ENCODE results near the gene SLC29A1.
"Not testable (repeated sequence)": the region's sequence is repeated elsewhere in the genome, so short reads cannot be mapped to it uniquely, and the experiment has no call there.

SLC29A1 gene

GRCh38 chr6:44224029-44224964 is 902 bp downstream of the SLC29A1 start:
- DNase-seq: peak; percentile 42

GRCh38 chr6:44224965-44225305 is 1.5 kb downstream of the SLC29A1 start:
- no peak for DNase-seq

- DNase-seq: no peak
Measured at GRCh38 chr6:44225579-44226325, 2.4 kb downstream of the SLC29A1 start.

DNA sequence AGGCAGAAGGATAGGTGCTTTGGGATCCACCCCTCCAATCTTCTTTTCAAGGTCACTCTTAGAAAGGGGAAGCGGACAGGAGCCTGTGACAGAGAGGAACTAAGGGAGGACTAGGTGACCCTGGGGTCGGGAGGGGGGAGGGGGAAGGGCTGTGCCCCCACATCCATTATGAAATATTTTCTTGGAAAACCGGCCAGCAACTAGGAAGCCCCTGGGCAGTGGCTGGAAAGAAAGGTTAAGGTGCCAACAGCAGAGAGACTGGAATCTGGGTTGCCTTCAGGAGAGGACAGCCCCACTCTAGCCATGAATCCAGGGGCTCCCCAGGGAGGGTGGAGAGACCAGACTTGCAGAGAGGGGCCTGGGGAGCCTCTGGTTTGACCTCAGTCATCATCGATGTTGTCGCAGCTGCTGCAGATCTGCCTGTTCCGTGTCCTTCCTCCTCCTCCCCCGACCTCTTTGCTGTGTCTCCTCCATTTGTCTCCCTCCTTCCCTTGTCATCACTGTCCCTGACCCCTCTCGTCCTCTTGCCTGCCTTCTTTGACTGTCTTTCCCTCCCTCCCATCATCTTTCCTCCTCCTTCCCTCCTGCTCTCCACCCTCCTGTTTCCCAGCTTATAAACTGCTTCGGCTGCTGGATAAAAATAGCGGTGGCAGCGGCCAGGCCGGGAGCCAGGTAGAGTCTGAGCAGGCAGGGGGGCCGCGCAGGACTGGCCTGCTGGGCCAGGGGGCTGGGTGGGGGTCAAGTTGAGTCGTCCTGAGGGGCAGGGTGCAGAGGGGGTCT is 3.2 kb downstream of the SLC29A1 start:
- no peak for DNase-seq

- DNase-seq: no peak
Measured at GRCh38 chr6:44227148-44227793, 3.9 kb downstream of the SLC29A1 start.

DNA sequence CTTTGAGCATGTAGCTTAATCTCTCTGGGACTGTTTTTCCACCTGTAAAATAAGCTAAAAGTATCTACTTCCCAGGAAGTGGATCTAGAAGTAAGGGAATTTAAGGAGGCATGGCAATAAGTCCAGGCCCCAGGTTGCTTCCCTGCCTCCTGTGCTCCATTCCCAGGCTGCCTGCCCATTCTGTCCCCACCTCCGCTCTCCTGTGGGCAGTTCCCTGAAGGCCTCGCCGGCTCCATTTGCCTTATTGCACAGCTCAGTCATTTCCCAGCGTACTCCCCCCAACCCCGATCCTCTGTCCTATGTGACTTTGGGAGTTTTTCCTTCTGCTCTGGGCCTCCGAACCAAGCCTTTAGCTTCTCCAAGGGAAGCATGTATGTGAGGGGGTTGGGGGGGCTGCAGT is 4.6 kb downstream of the SLC29A1 start:
- no peak for DNase-seq

- DNase-seq: no peak
Measured at GRCh38 chr6:44228433-44228832, 5.0 kb downstream of the SLC29A1 start.

- DNase-seq: no peak
Measured at GRCh38 chr6:44228836-44229235, 5.4 kb downstream of the SLC29A1 start.

GRCh38 chr6:44229376-44230033 is 6.1 kb downstream of the SLC29A1 start:
- no peak for DNase-seq

DNA sequence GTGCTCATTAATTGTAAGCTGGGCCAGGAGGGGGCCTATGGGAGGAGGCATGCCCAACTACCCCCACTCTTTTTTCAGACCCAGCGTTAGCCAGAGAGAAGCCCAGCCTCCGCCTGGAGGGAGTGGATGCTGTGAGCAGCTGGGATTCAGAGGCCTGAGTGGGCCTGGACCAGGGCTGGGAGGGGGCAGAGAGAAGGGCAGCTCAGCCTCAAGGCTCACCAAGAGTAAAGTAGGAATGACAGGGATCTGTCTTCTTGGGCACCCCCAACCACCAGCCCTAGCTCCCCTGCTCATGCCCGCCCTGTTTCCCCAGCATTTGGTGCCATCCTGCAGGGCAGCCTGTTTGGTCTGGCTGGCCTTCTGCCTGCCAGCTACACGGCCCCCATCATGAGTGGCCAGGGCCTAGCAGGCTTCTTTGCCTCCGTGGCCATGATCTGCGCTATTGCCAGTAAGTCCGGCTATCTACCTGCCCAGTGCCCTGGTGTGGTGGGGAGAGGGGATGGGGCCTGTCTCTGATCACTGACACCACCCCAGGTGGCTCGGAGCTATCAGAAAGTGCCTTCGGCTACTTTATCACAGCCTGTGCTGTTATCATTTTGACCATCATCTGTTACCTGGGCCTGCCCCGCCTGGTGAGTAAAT is 6.8 kb downstream of the SLC29A1 start:
- DNase-seq: no peak

GRCh38 chr6:44231426-44231825 is 8.0 kb downstream of the SLC29A1 start:
- not testable (repeated sequence) for DNase-seq

DNA sequence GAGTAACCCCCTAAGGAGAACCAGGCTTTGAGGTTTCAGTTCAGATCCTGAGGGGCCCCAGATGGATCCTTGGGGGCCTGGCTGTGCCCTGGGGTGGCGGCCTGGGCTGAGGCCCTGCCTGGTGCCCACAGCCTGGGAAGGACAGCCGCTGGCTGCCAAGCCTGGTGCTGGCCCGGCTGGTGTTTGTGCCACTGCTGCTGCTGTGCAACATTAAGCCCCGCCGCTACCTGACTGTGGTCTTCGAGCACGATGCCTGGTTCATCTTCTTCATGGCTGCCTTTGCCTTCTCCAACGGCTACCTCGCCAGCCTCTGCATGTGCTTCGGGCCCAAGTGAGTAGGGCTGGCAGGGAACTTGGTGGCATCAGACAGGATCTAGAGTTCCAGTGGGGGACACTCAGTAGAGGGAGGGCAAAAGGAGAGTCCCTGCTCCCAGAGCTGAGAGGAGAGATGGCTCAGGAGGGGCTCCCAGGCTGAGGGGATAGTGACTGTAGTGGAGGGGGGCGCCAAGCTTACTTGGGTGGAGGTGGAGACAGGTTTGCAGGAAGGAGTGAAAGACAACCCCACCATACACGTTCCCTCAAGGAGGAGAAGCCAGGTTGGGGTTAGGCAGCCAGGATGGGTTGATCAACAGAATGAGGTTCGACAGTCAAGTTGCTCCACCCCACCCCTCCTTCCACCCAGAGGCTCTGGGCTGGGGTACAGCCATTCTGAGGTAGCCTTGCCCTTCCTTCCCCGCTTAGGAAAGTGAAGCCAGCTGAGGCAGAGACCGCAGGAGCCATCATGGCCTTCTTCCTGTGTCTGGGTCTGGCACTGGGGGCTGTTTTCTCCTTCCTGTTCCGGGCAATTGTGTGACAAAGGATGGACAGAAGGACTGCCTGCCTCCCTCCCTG is 9.5 kb downstream of the SLC29A1 start:
- DNase-seq: no peak

DNA sequence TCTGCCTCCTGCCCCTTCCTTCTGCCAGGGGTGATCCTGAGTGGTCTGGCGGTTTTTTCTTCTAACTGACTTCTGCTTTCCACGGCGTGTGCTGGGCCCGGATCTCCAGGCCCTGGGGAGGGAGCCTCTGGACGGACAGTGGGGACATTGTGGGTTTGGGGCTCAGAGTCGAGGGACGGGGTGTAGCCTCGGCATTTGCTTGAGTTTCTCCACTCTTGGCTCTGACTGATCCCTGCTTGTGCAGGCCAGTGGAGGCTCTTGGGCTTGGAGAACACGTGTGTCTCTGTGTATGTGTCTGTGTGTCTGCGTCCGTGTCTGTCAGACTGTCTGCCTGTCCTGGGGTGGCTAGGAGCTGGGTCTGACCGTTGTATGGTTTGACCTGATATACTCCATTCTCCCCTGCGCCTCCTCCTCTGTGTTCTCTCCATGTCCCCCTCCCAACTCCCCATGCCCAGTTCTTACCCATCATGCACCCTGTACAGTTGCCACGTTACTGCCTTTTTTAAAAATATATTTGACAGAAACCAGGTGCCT is 10.2 kb downstream of the SLC29A1 start:
- DNase-seq: no peak

DNA sequence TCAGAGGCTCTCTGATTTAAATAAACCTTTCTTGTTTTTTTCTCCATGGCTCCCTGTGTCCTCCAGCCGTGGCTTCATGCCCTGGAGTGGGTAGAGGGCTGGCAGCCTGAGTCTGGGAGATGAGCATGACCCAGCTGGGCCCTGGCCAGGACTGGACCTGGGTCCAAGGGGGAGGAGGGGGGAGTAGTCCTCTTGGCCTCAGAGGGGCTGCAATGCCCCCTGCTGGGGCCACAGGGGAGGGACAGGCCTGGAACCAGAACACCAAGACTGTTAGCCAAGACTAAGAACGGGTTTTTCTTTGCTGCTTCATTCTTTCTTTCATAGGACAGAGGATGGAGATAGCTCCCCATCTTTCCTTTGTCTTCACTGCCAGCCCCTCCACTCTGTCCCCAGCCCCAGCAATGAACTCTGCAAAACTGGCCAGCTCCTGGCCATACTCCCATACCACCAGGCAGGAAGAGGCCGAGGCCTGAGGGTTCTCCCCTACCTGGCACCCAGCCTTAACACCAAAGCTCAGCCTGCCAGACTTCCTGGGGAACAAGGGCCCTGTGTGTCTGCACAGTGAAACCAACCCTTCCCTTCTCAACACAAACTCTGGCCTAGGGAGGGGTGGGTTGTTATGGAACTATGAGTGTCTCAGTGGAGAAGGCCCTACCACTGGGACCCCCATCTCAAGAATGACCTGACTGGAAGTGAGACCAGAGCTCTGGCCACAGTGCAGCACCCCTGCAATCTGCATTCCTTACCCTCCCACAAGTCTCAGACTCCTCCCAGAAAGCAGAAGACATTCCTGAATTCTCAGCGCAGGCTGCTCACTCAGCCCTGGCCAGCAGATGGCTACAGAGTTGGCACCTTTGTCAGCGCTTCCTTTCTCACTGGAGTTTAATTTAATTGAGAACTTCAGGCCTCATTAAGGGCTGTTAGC is 11.0 kb downstream of the SLC29A1 start:
- peak; percentile 65 for DNase-seq

GRCh38 chr6:44235269-44235668 is 11.9 kb downstream of the SLC29A1 start:
- DNase-seq: no peak

DNA sequence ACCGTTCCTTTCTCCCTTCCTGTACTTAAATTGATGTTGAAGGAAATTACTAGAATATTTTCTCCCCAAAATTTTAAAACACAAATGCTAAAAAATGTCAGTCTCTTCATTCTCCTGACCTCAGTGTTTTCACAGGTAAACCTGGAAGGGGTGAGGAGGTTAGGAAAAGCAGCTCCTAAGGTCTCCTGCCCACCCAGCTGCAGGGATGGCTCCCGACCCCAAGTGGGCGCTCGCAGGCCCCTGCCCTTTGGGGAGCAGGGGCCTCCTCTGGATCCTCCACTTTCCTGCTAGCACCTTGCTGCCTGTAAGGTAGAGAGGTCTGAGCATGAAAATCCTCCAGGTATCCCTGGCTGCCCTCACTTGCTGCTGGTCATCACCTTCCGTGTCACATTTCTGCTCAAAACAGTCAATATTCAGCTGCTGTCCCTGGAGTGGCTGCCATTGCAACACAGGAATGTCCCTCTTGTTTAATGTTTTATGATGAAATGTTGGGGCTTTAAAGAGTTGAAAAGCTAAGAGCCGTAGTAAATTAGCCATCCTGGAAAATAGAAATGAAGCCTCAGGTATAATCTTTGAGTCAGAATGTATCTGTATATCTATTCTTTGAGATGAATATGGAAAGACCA is 12.6 kb downstream of the SLC29A1 start:
- no peak for DNase-seq

- DNase-seq: peak; percentile 83
Measured at GRCh38 chr6:44237021-44237812, 13.8 kb downstream of the SLC29A1 start.

All from NCI-H1092 (cell line).